Vagina (tissue), 2 donors: Measurements from ENCODE around the gene ATG9B. TPM values are rescaled to one million over a fixed set of nuclear protein-coding genes. Genes with fewer than 3 reads are reported as not detected.

Experiments used
- DNase-seq, 2 donors: peaks; one replicate each; pipeline ENCODE4 v3.0.0-alpha.2; 2017; ENCODE audit errors: extremely low spot score in 2 of 2
- H3K27ac ChIP-seq: fragments of 200-600 bp; sonication (generic); one replicate; pipeline ENCODE4 v1.5.1; 2019
- H3K27me3 ChIP-seq: fragments of 200-600 bp; sonication (generic); one replicate; pipeline ENCODE4 v1.5.1; 2019
- H3K36me3 ChIP-seq, 2 donors: fragments of 200-600 bp; sonication (generic); one replicate each; pipeline ENCODE4 v1.5.1; 2017 to 2019
- H3K4me1 ChIP-seq: fragments of 200-600 bp; sonication (generic); one replicate; pipeline ENCODE4 v1.5.1; 2019
- H3K4me3 ChIP-seq, 2 donors: fragments of 200-600 bp; sonication (generic); 1 replicate in 1 of 2; 2 replicates in 1 of 2; pipeline ENCODE4 v1.5.1; 2016 to 2019
- H3K9me3 ChIP-seq: fragments of 200-600 bp; sonication (generic); one replicate; pipeline ENCODE4 v1.5.1; 2019
- CTCF ChIP-seq, 3 experiments: fragments of 450-650 bp in 2 of 3; fragments of 200-600 bp in 1 of 3; sonication (generic) in 1 of 3; IDR thresholded peaks; one replicate each; pipeline ENCODE4 v1.5.1; 2017 to 2019; ENCODE audit warnings: antibody characterized with exemption in 3 of 3, mild to moderate bottlenecking in 2 of 3, moderate library complexity in 2 of 3
- POLR2A ChIP-seq, 2 donors: fragments of 450-650 bp; IDR thresholded peaks; one replicate each; pipeline ENCODE4 v1.6.1; 2017; ENCODE audit warnings: antibody characterized with exemption in 2 of 2, mild to moderate bottlenecking in 2 of 2, moderate library complexity in 2 of 2
- POLR2AphosphoS5 ChIP-seq, 2 donors: sonication (generic); formaldehyde crosslinking; IDR thresholded peaks; one replicate each; pipeline ENCODE4 v1.9.0; 2017; ENCODE audit warnings: antibody characterized with exemption in 2 of 2, mild to moderate bottlenecking in 2 of 2, low read depth in 1 of 2; ENCODE audit not compliant: insufficient read depth in 1 of 2
- intact Hi-C: fragments of 100-400 bp; cut with DNase I; formaldehyde crosslinking; loops from one replicate; pipeline ENCODE4 v1.15.1; 2023
- total RNA-seq: library from RNA; depleted of rRNA; stranded (reverse); fragments of >200 nt; gene quantifications from one replicate; pipeline ENCODE4 v1.2.3, GENCODE V29; 2016

The ATG9B gene
- total RNA-seq, 1 donor from 2014 or later = 34.1 TPM

GRCh38 chr7:151061213-151062110 is 37.2 kb upstream of the ATG9B start:
- intact Hi-C loops = no loop called here
- TF ChIP-seq CTCF (IDR thresholded peaks at IDR 0.05) (no peak), POLR2AphosphoS5 (IDR thresholded peaks at IDR 0.05; ENCODE audit: insufficient read depth in 1 of 2, low read depth in 1 of 2) (no peak), POLR2A (IDR thresholded peaks at IDR 0.05) (no peak)
- no peaks in the 10 kb centered on the region for H3K27me3 ChIP-seq
- no peaks in the 10 kb centered on the region for H3K9me3 ChIP-seq
- peak overlapping the region; percentile 99 for H3K27ac ChIP-seq
- H3K4me3 ChIP-seq = peak overlapping the region in 1 of 2 donors; percentile 91
- peaks cover 62% of the 10 kb centered on the region for H3K4me1 ChIP-seq
- no peak for DNase-seq
- peaks cover 0 to 25% of the 10 kb centered on the region in 2 donors for H3K36me3 ChIP-seq

GRCh38 chr7:151060416-151061212 is 36.3 kb upstream of the ATG9B start:
- no peak for DNase-seq
- Histone ChIP-seq H3K9me3 (no peaks in the 10 kb centered on the region), H3K27ac (peak overlapping the region; percentile 99), H3K27me3 (no peaks in the 10 kb centered on the region), H3K36me3 (peaks cover 0 to 17% of the 10 kb centered on the region in 2 donors), H3K4me1 (peaks cover 63% of the 10 kb centered on the region), H3K4me3 (peak overlapping the region; percentile 87 to 91)
- TF ChIP-seq POLR2AphosphoS5 (IDR thresholded peaks at IDR 0.05; ENCODE audit: insufficient read depth in 1 of 2, low read depth in 1 of 2) (no peak), POLR2A (IDR thresholded peaks at IDR 0.05) (no peak), CTCF (IDR thresholded peaks at IDR 0.05) (no peak)
- intact Hi-C loops = no loop called here

- Histone ChIP-seq H3K27ac (peak overlapping the region; percentile 99), H3K4me3 (peak overlapping the region; percentile 87 to 91), H3K9me3 (no peaks in the 10 kb centered on the region), H3K36me3 (peaks cover 0 to 11% of the 10 kb centered on the region in 2 donors), H3K27me3 (no peaks in the 10 kb centered on the region), H3K4me1 (peaks cover 63% of the 10 kb centered on the region)
- intact Hi-C loops = no loop called here
- no peak for DNase-seq
- TF ChIP-seq POLR2AphosphoS5 (IDR thresholded peaks at IDR 0.05; ENCODE audit: insufficient read depth in 1 of 2, low read depth in 1 of 2) (no peak), CTCF (IDR thresholded peaks at IDR 0.05) (peak in 1 of 3 experiments; percentile 5)
These were observed 35.8 kb upstream of the ATG9B start for GRCh38 chr7:151060113-151060415.

GRCh38 chr7:151059367-151060112 is 35.2 kb upstream of the ATG9B start, which contains the start of gene SLC4A2:
Gene SLC4A2, plus strand, starts transcription at chr7:151059589. Its CDS starts 2,399 bp downstream, at chr7:151061988.
- H3K4me3 ChIP-seq = peak within 1 kb of the TSS; percentile 87 to 91
- peaks cover 63% of the 10 kb centered on the region for H3K4me1 ChIP-seq
- peak within 1 kb of the TSS; percentile 99 for H3K27ac ChIP-seq
- no peaks in the 10 kb centered on the region for H3K9me3 ChIP-seq
- peaks cover 0 to 6% of the 10 kb centered on the region in 2 donors for H3K36me3 ChIP-seq
- DNase-seq = no peak
- TF ChIP-seq CTCF (IDR thresholded peaks at IDR 0.05) = peak in 1 of 3 experiments; percentile 25
- peak in 1 of 2 donors; percentile 28 for TF ChIP-seq POLR2A (IDR thresholded peaks at IDR 0.05)
- TF ChIP-seq POLR2AphosphoS5 (IDR thresholded peaks at IDR 0.05; ENCODE audit: insufficient read depth in 1 of 2, low read depth in 1 of 2) = peak in 1 of 2 donors; percentile 75
- no peaks in the 10 kb centered on the region for H3K27me3 ChIP-seq
- intact Hi-C loops = loop anchor here (2.0 to 10.0 kb wide), 2 partner anchors 27 to 175 kb away; partner anchors contain the start of genes AGAP3 and CHPF2
